Neural cell (in vitro differentiated cells): ENCODE data around the gene LMNA. TPM values are rescaled to one million over a fixed set of nuclear protein-coding genes. Genes with fewer than 3 reads are reported as not detected.

ENCODE experiments used
- H2AFZ ChIP-seq: fragments of 200-600, 300-800 bp; sonication (generic), shearing (Covaris generic); 2 replicates; pipeline ENCODE4 v1.6.0; 2014; ENCODE audit warnings: low read depth, mild to moderate bottlenecking, antibody characterized with exemption, low read length, moderate library complexity
- H3F3A ChIP-seq: fragments of 200-600 bp; shearing (Covaris generic); 2 replicates; pipeline ENCODE4 v1.6.1; 2016; ENCODE audit warnings: mild to moderate bottlenecking, moderate library complexity, mixed read lengths, antibody characterized with exemption, low read length; ENCODE audit not compliant: insufficient read depth, poor library complexity, severe bottlenecking
- H3K27ac ChIP-seq: fragments of 200-600, 300-800 bp; sonication (generic), shearing (Covaris generic); 2 replicates; pipeline ENCODE4 v1.5.1; 2014; ENCODE audit warnings: mild to moderate bottlenecking, low read length, moderate library complexity
- H3K27me3 ChIP-seq: fragments of 300-800, 200-600 bp; sonication (generic), shearing (Covaris generic); 2 replicates; pipeline ENCODE4 v1.6.0; 2014; ENCODE audit warnings: mild to moderate bottlenecking, low read depth, low read length, moderate library complexity; ENCODE audit not compliant: insufficient read depth
- H3K36me3 ChIP-seq: fragments of 300-800, 200-600 bp; sonication (generic), shearing (Covaris generic); 2 replicates; pipeline ENCODE4 v1.5.1; 2014; ENCODE audit warnings: mild to moderate bottlenecking, antibody characterized with exemption, low read length, moderate library complexity; ENCODE audit not compliant: insufficient read depth
- H3K4me2 ChIP-seq: fragments of 300-800, 200-600 bp; sonication (generic), shearing (Covaris generic); 2 replicates; pipeline ENCODE4 v1.6.0; 2014; ENCODE audit warnings: mild to moderate bottlenecking, low read length
- H3K4me3 ChIP-seq: fragments of 300-800, 200-600 bp; sonication (generic), shearing (Covaris generic); 2 replicates; pipeline ENCODE4 v1.5.1; 2014; ENCODE audit warnings: mild to moderate bottlenecking, low read length, moderate library complexity
- H3K79me2 ChIP-seq: fragments of 200-600 bp; shearing (Covaris generic); replicated peaks from 2 replicates; pipeline ENCODE4 v1.6.0; 2014; ENCODE audit warnings: mild to moderate bottlenecking, low read length, moderate library complexity; ENCODE audit not compliant: insufficient read depth
- H3K9ac ChIP-seq: fragments of 300-800, 200-600 bp; sonication (generic), shearing (Covaris generic); 2 replicates; pipeline ENCODE4 v1.6.1; 2016; ENCODE audit warnings: mild to moderate bottlenecking, low read length, mixed read lengths
- H3K9me2 ChIP-seq: fragments of 200-600 bp; shearing (Covaris generic); 2 replicates; pipeline ENCODE4 v1.6.1; 2016; ENCODE audit warnings: mild to moderate bottlenecking, low read length, mixed read lengths; ENCODE audit not compliant: insufficient read depth
- H3K9me3 ChIP-seq: fragments of 200-600, 300-800 bp; sonication (generic), shearing (Covaris generic); 2 replicates; pipeline ENCODE4 v1.6.1; 2016; ENCODE audit warnings: mild to moderate bottlenecking, mixed run types, low read length, moderate library complexity, mixed read lengths
- H4K20me1 ChIP-seq: fragments of 200-600 bp; shearing (Covaris generic); 2 replicates; pipeline ENCODE4 v1.6.1; 2016; ENCODE audit warnings: mild to moderate bottlenecking, mixed run types; ENCODE audit not compliant: insufficient read depth
- EP300 ChIP-seq: fragments of 450-650 bp; conservative IDR thresholded peaks from 2 replicates; pipeline ENCODE4 v1.6.1; 2014; ENCODE audit warnings: antibody characterized with exemption, mild to moderate bottlenecking, moderate library complexity; ENCODE audit not compliant: poor library complexity, severe bottlenecking
- EZH2 ChIP-seq: fragments of 200-600, 300-800 bp; shearing (Covaris generic), sonication (generic); IDR thresholded peaks from 2 replicates; pipeline ENCODE4 v1.6.1; 2014; ENCODE audit warnings: antibody characterized with exemption, low read length, borderline replicate concordance, mild to moderate bottlenecking; ENCODE audit not compliant: insufficient read depth, poor library complexity, severe bottlenecking
- MXI1 ChIP-seq: fragments of 450-650 bp; conservative IDR thresholded peaks from 2 replicates; pipeline ENCODE4 v1.6.1; 2014; ENCODE audit warnings: antibody characterized with exemption, mild to moderate bottlenecking; ENCODE audit not compliant: poor library complexity, severe bottlenecking
- POLR2AphosphoS5 ChIP-seq: IDR thresholded peaks from 2 replicates; pipeline ENCODE4 v1.6.1; 2012
- RAD21 ChIP-seq: fragments of 450-650 bp; conservative IDR thresholded peaks from 2 replicates; pipeline ENCODE4 v1.6.1; 2014; ENCODE audit warnings: antibody characterized with exemption, mild to moderate bottlenecking, moderate library complexity
- SMC3 ChIP-seq: fragments of 450-650 bp; conservative IDR thresholded peaks from 2 replicates; pipeline ENCODE4 v1.6.1; 2014; ENCODE audit warnings: antibody characterized with exemption, mild to moderate bottlenecking, moderate library complexity; ENCODE audit not compliant: poor library complexity
- TAF1 ChIP-seq: IDR thresholded peaks from 2 replicates; pipeline ENCODE4 v1.6.1; 2012; ENCODE audit warnings: low read depth
- polyA plus RNA-seq: library from polyadenylated mRNA; depleted of rRNA; stranded (reverse); fragments of >200 nt; gene quantifications from 2 replicates; pipeline ENCODE4 v1.2.3, GENCODE V29; 2014
- TF ChIP-seq, protein P1 (sequence below): IDR thresholded peaks from 2 replicates; pipeline ENCODE4 v1.6.1; 2012; ENCODE audit warnings: borderline replicate concordance
- TF ChIP-seq, protein P2 (sequence below): fragments of 450-650 bp; IDR thresholded peaks from 2 replicates; pipeline ENCODE4 v1.5.1; 2014; ENCODE audit warnings: antibody characterized with exemption, mild to moderate bottlenecking, moderate library complexity; ENCODE audit not compliant: poor library complexity, severe bottlenecking

The LMNA gene
- polyA plus RNA-seq, 1 donor from 2014 or later: 90.7 TPM

DNA sequence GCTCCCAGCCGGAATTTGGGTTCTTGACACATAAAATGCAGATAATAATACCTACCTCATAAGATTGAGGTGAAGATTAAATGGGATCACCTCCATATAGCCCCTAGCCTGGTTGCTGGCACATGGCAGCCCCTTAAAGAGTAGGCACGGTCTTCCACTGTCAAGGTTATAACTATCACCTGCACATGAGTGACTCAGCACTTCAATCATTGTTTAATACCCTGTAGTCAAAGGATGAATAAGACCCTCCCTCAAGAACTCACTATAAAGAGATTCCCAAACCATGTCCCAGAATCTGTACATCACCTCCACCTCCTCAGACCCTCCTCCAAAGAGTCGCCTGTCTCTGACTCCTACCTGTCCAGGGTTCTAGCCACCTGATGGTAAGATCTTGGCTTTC lies 6.5 kb upstream of the LMNA start:
- no peak overlapping the region for H3K4me2 ChIP-seq
- H4K20me1 ChIP-seq: no peaks in the 10 kb centered on the region
- H3K9ac ChIP-seq: no peak overlapping the region
- TF ChIP-seq POLR2AphosphoS5 (no peak), MXI1 (no peak), RAD21 (no peak), TAF1 (no peak), EZH2 (no peak), SMC3 (no peak), EP300 (no peak)
- TF ChIP-seq, protein P1, sequence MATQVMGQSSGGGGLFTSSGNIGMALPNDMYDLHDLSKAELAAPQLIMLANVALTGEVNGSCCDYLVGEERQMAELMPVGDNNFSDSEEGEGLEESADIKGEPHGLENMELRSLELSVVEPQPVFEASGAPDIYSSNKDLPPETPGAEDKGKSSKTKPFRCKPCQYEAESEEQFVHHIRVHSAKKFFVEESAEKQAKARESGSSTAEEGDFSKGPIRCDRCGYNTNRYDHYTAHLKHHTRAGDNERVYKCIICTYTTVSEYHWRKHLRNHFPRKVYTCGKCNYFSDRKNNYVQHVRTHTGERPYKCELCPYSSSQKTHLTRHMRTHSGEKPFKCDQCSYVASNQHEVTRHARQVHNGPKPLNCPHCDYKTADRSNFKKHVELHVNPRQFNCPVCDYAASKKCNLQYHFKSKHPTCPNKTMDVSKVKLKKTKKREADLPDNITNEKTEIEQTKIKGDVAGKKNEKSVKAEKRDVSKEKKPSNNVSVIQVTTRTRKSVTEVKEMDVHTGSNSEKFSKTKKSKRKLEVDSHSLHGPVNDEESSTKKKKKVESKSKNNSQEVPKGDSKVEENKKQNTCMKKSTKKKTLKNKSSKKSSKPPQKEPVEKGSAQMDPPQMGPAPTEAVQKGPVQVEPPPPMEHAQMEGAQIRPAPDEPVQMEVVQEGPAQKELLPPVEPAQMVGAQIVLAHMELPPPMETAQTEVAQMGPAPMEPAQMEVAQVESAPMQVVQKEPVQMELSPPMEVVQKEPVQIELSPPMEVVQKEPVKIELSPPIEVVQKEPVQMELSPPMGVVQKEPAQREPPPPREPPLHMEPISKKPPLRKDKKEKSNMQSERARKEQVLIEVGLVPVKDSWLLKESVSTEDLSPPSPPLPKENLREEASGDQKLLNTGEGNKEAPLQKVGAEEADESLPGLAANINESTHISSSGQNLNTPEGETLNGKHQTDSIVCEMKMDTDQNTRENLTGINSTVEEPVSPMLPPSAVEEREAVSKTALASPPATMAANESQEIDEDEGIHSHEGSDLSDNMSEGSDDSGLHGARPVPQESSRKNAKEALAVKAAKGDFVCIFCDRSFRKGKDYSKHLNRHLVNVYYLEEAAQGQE: no peak
- TF ChIP-seq, protein P2, sequence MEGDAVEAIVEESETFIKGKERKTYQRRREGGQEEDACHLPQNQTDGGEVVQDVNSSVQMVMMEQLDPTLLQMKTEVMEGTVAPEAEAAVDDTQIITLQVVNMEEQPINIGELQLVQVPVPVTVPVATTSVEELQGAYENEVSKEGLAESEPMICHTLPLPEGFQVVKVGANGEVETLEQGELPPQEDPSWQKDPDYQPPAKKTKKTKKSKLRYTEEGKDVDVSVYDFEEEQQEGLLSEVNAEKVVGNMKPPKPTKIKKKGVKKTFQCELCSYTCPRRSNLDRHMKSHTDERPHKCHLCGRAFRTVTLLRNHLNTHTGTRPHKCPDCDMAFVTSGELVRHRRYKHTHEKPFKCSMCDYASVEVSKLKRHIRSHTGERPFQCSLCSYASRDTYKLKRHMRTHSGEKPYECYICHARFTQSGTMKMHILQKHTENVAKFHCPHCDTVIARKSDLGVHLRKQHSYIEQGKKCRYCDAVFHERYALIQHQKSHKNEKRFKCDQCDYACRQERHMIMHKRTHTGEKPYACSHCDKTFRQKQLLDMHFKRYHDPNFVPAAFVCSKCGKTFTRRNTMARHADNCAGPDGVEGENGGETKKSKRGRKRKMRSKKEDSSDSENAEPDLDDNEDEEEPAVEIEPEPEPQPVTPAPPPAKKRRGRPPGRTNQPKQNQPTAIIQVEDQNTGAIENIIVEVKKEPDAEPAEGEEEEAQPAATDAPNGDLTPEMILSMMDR: no peak
- no peaks in the 10 kb centered on the region for H3K9me3 ChIP-seq
- H2AFZ ChIP-seq: no peak overlapping the region
- H3K4me3 ChIP-seq: no peak overlapping the region
- H3K27ac ChIP-seq: no peak overlapping the region
- peaks cover 23% of the 10 kb centered on the region for H3K79me2 ChIP-seq
- no peaks in the 10 kb centered on the region for H3K36me3 ChIP-seq
- no peaks in the 10 kb centered on the region for H3K9me2 ChIP-seq
- no peaks in the 10 kb centered on the region for H3K27me3 ChIP-seq
- peaks cover 5% of the 10 kb centered on the region for H3F3A ChIP-seq

DNA sequence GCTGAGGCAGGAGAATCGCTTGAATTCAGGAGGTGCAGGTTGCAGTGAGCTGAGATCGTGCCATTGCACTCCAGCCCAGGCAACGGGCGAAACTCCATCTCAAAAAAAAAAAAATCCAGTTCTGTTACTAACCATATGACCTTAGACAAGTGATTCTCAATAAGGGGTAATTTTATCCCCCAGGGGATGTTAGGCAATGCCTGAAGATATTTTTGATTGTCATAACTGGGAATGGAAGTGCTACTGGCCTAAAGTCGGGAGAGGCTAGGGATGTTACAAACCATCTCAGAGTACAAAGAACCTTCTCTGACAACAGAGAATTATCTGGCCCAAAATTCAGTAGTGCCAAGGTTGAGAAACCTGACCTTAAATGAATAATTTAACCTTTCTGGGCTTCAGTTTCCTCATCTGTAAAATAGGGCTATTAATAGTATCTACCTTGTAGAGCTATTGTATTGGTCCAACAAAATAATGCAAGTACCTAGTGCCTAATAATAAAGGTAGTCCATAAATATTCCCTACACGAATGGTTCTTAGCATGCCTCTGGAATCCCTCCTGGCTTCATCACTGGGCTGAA lies 5.8 kb upstream of the LMNA start:
- H3K4me3 ChIP-seq: no peak overlapping the region
- H3K27me3 ChIP-seq: no peaks in the 10 kb centered on the region
- peaks cover 5% of the 10 kb centered on the region for H3F3A ChIP-seq
- no peaks in the 10 kb centered on the region for H3K9me3 ChIP-seq
- H4K20me1 ChIP-seq: no peaks in the 10 kb centered on the region
- H2AFZ ChIP-seq: no peak overlapping the region
- no peaks in the 10 kb centered on the region for H3K36me3 ChIP-seq
- H3K4me2 ChIP-seq: no peak overlapping the region
- no peaks in the 10 kb centered on the region for H3K9me2 ChIP-seq
- H3K9ac ChIP-seq: no peak overlapping the region
- H3K79me2 ChIP-seq: peaks cover 22% of the 10 kb centered on the region
- no peak overlapping the region for H3K27ac ChIP-seq
- TF ChIP-seq SMC3 (no peak), RAD21 (no peak), EZH2 (no peak), POLR2AphosphoS5 (no peak)
- TF ChIP-seq, protein P2: no peak
